ENCODE results near the gene NUTM1. TPM values are rescaled to one million over a fixed set of nuclear protein-coding genes. Genes with fewer than 3 reads are reported as not detected.
"Not testable (repeated sequence)": the region's sequence is repeated elsewhere in the genome, so short reads cannot be mapped to it uniquely, and the experiment has no call there.

Gene NUTM1
- total RNA-seq, 1 donor from 2014 or later: not detected

GRCh38 chr15:34397637-34398259 is 54.6 kb downstream of the NUTM1 start:
- H3K27ac ChIP-seq (ENCODE audit: low read depth, low read length); H3K9me3 ChIP-seq (ENCODE audit: control insufficient read depth in 3 of 3, low read length in 3 of 3); H3K36me3 ChIP-seq (ENCODE audit: control insufficient read depth in 3 of 3, insufficient read depth in 3 of 3, low read length in 3 of 3); H3K27me3 ChIP-seq (ENCODE audit: control insufficient read depth in 3 of 3, insufficient read depth in 3 of 3, low read length in 3 of 3); H3K9ac ChIP-seq (ENCODE audit: low read depth in 1 of 3, low read length in 3 of 3); H3K4me3 ChIP-seq (ENCODE audit: low read length in 3 of 3); H3K4me1 ChIP-seq (ENCODE audit: control insufficient read depth in 3 of 3, insufficient read depth in 3 of 3, low read length in 3 of 3): not testable (repeated sequence)

DNA sequence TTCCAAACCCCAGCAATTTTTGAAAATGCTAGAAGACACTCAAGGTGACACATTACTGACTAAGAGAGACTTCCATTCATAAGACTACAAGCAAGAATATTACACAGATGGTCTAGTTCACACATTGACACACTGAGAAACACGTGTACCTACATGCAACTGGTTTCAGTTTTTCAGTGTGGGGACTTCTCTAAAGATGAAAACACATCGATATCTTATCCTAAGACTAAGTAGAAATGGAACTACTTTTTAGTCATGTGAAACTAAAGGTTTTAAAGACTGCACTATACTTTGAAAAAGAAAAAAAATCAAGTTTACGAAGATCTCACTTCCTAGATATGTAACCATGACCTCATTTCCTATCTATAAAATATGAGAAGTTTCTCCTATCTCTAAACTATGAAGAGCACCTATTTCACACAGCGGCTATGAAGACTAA is 60.1 kb downstream of the NUTM1 start:
- not testable (repeated sequence) for H3K4me3 ChIP-seq (ENCODE audit: low read length in 3 of 3); H3K4me1 ChIP-seq (ENCODE audit: control insufficient read depth in 3 of 3, insufficient read depth in 3 of 3, low read length in 3 of 3); H3K9me3 ChIP-seq (ENCODE audit: control insufficient read depth in 3 of 3, low read length in 3 of 3); H3K27me3 ChIP-seq (ENCODE audit: control insufficient read depth in 3 of 3, insufficient read depth in 3 of 3, low read length in 3 of 3); H3K27ac ChIP-seq (ENCODE audit: low read depth, low read length); H3K9ac ChIP-seq (ENCODE audit: low read depth in 1 of 3, low read length in 3 of 3); H3K36me3 ChIP-seq (ENCODE audit: control insufficient read depth in 3 of 3, insufficient read depth in 3 of 3, low read length in 3 of 3)

DNA sequence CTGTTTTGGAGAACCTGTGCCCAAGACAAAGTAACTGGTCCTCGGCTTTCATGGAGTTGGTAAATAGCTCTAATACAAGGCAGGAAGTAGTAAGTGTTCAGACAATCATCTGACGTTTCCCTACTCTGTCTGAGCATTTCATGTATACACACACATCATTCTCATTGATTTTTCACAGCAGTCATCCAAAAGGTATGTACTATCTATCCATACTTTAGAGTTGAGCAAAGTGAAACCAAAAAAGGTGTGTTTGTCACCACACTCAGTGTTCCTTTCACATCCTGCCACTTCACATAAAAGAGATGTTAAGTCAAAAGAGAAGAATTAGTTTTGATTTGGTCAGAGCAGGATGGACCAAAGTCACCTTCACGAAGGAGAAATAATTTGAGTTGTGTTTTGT is 60.8 kb downstream of the NUTM1 start:
- not testable (repeated sequence) for H3K27ac ChIP-seq (ENCODE audit: low read depth, low read length); H3K9me3 ChIP-seq (ENCODE audit: control insufficient read depth in 3 of 3, low read length in 3 of 3); H3K4me1 ChIP-seq (ENCODE audit: control insufficient read depth in 3 of 3, insufficient read depth in 3 of 3, low read length in 3 of 3); H3K4me3 ChIP-seq (ENCODE audit: low read length in 3 of 3); H3K27me3 ChIP-seq (ENCODE audit: control insufficient read depth in 3 of 3, insufficient read depth in 3 of 3, low read length in 3 of 3); H3K9ac ChIP-seq (ENCODE audit: low read depth in 1 of 3, low read length in 3 of 3); H3K36me3 ChIP-seq (ENCODE audit: control insufficient read depth in 3 of 3, insufficient read depth in 3 of 3, low read length in 3 of 3)

Small RNAs within 50 kb of the gene (small RNA-seq; reads per million reads assigned to genes)
- gene MIR1233-1 (not detected), gene RF00019 (not detected)

Other genes with a start within 250 kb of the NUTM1 start
- gene EMC7, start 241.5 kb upstream of the NUTM1 start, total RNA-seq: 22.4 TPM
- 1.0 TPM for gene PGBD4, start 241.2 kb upstream of the NUTM1 start, total RNA-seq
- 93.4 TPM for gene KATNBL1, start 133.2 kb upstream of the NUTM1 start, total RNA-seq
- 99.2 TPM for gene EMC4, start 118.3 kb upstream of the NUTM1 start, total RNA-seq
- 20.4 TPM for gene SLC12A6, start 5.5 kb upstream of the NUTM1 start, total RNA-seq
- 114 TPM for gene NOP10, start 179 bp upstream of the NUTM1 start, total RNA-seq
- 3.1 TPM for gene LPCAT4, start 23.9 kb downstream of the NUTM1 start, total RNA-seq
- 8.9 TPM for gene GOLGA8A, start 94.5 kb downstream of the NUTM1 start, total RNA-seq
- gene GOLGA8B, start 240.3 kb downstream of the NUTM1 start, total RNA-seq: 8.4 TPM